Liver (tissue), 9 donors: ENCODE measurements around the gene HOXA4. TPM values are rescaled to one million over a fixed set of nuclear protein-coding genes. Genes with fewer than 3 reads are reported as not detected.

Experiments
- DNase-seq: peaks from one replicate; pipeline ENCODE4 v3.0.0-alpha.2; 2017; ENCODE audit warnings: low spot score
- H3K27ac ChIP-seq, 2 donors: one replicate each; pipeline ENCODE4 v1.7.0; 2013; ENCODE audit warnings: inconsistent platforms in 2 of 2, low read length in 2 of 2, control low read depth in 1 of 2, low read depth in 1 of 2, mild to moderate bottlenecking in 1 of 2
- H3K27me3 ChIP-seq, 4 donors: one replicate each; pipeline versions ENCODE4 v1.6.1 to v1.7.0; 2013; ENCODE audit warnings: low read length in 3 of 4, inconsistent platforms in 1 of 4, mild to moderate bottlenecking in 1 of 4, moderate library complexity in 1 of 4; ENCODE audit not compliant: control insufficient read depth in 4 of 4, insufficient read depth in 4 of 4
- H3K36me3 ChIP-seq, 4 donors: one replicate each; pipeline versions ENCODE4 v1.6.1 to v1.7.0; 2013; ENCODE audit warnings: low read length in 3 of 4, mild to moderate bottlenecking in 3 of 4, low read depth in 1 of 4, moderate library complexity in 1 of 4; ENCODE audit not compliant: control insufficient read depth in 4 of 4, insufficient read depth in 3 of 4
- H3K4me1 ChIP-seq, 4 donors: one replicate each; pipeline versions ENCODE4 v1.6.1 to v1.7.0; 2013; ENCODE audit warnings: low read length in 3 of 4, mild to moderate bottlenecking in 3 of 4, moderate library complexity in 1 of 4; ENCODE audit not compliant: control insufficient read depth in 4 of 4, insufficient read depth in 4 of 4
- H3K4me3 ChIP-seq, 3 donors: one replicate each; pipeline versions ENCODE4 v1.6.1 to v1.7.0; 2013; ENCODE audit warnings: low read length in 3 of 3, control low read depth in 1 of 3, low read depth in 1 of 3, mild to moderate bottlenecking in 1 of 3
- H3K9ac ChIP-seq, 2 donors: one replicate each; pipeline ENCODE4 v1.7.0; 2013; ENCODE audit warnings: low read length in 2 of 2, mild to moderate bottlenecking in 2 of 2, moderate library complexity in 2 of 2, control low read depth in 1 of 2, low read depth in 1 of 2
- H3K9me3 ChIP-seq, 4 donors: one replicate each; pipeline versions ENCODE4 v1.6.1 to v1.7.0; 2013; ENCODE audit warnings: low read length in 3 of 4; ENCODE audit not compliant: control insufficient read depth in 4 of 4
- CTCF ChIP-seq: fragments of 150-350 bp; IDR thresholded peaks from 2 replicates; pipeline ENCODE4 v1.5.1; 2017; ENCODE audit warnings: improper control_type of control experiment, low read depth, low read length; ENCODE audit not compliant: missing input control
- EGR1 ChIP-seq, 2 donors: IDR thresholded peaks; 2 replicates each; pipeline ENCODE4 v1.6.1; 2016 to 2018; ENCODE audit warnings: antibody characterized with exemption in 2 of 2, low read depth in 2 of 2
- FOXA1 ChIP-seq: IDR thresholded peaks from 2 replicates; pipeline ENCODE4 v1.6.1; 2016; ENCODE audit warnings: antibody characterized with exemption
- FOXA2 ChIP-seq: IDR thresholded peaks from 2 replicates; pipeline ENCODE4 v1.6.1; 2016; ENCODE audit warnings: antibody characterized with exemption
- GABPA ChIP-seq, 2 donors: IDR thresholded peaks in 1 of 2; conservative IDR thresholded peaks in 1 of 2; 2 replicates each; pipeline ENCODE4 v1.6.1; 2016; ENCODE audit warnings: antibody characterized with exemption in 2 of 2, mild to moderate bottlenecking in 1 of 2, moderate library complexity in 1 of 2
- HNF4A ChIP-seq, 2 donors: conservative IDR thresholded peaks; 2 replicates each; pipeline ENCODE4 v1.6.1; 2016; ENCODE audit warnings: antibody characterized with exemption in 2 of 2, mild to moderate bottlenecking in 2 of 2
- HNF4G ChIP-seq: IDR thresholded peaks from 2 replicates; pipeline ENCODE4 v1.6.1; 2016; ENCODE audit warnings: antibody characterized with exemption
- JUND ChIP-seq, 2 donors: IDR thresholded peaks; 2 replicates each; pipeline ENCODE4 v1.6.1; 2016; ENCODE audit warnings: antibody characterized with exemption in 2 of 2
- MAX ChIP-seq: IDR thresholded peaks from 2 replicates; pipeline ENCODE4 v1.6.1; 2016; ENCODE audit warnings: antibody characterized with exemption
- NR2F2 ChIP-seq: IDR thresholded peaks from 2 replicates; pipeline ENCODE4 v1.6.1; 2016; ENCODE audit warnings: antibody characterized with exemption
- RAD21 ChIP-seq, 2 donors: IDR thresholded peaks; 2 replicates each; pipeline ENCODE4 v1.6.1; 2016; ENCODE audit warnings: antibody characterized with exemption in 2 of 2, mild to moderate bottlenecking in 2 of 2
- REST ChIP-seq: IDR thresholded peaks from 2 replicates; pipeline ENCODE4 v1.6.1; 2016; ENCODE audit warnings: antibody characterized with exemption, mild to moderate bottlenecking
- RXRA ChIP-seq, 2 donors: IDR thresholded peaks; 2 replicates each; pipeline ENCODE4 v1.6.1; 2017 to 2018; ENCODE audit warnings: antibody characterized with exemption in 2 of 2, mild to moderate bottlenecking in 1 of 2
- SP1 ChIP-seq: IDR thresholded peaks from 2 replicates; pipeline ENCODE4 v1.6.1; 2018; ENCODE audit warnings: antibody characterized with exemption, mild to moderate bottlenecking
- TAF1 ChIP-seq: conservative IDR thresholded peaks from 2 replicates; pipeline ENCODE4 v1.6.1; 2016; ENCODE audit warnings: antibody characterized with exemption, mild to moderate bottlenecking
- YY1 ChIP-seq: IDR thresholded peaks from 2 replicates; pipeline ENCODE4 v1.6.1; 2016; ENCODE audit warnings: antibody characterized with exemption, mild to moderate bottlenecking
- ZBTB33 ChIP-seq: IDR thresholded peaks from 2 replicates; pipeline ENCODE4 v1.6.1; 2016; ENCODE audit warnings: antibody characterized with exemption
- WGBS: extraction: QIAGEN DNeasy Blood & Tissue Kit; methylation state at CpG from one replicate; pipeline ENCODE4 v1.1.7; 2013; 5-methylcytosine and 5-hydroxymethylcytosine counted together
- polyA plus RNA-seq, 2 donors: library from polyadenylated mRNA; stranded (reverse) in 1 of 2; unstranded in 1 of 2; fragments of 200-250 nt in 1 of 2; fragments of >200 nt in 1 of 2; fragmentation: Nextera tagmentation in 1 of 2; extraction: Ambion mirVana in 1 of 2; gene quantifications; one replicate each; pipeline versions ENCODE4 v1.2.1 to v1.2.3, GENCODE V29; 2013 to 2015
- total RNA-seq, 2 donors: library from RNA; depleted of rRNA; stranded (reverse); fragments of >200 nt; gene quantifications; one replicate each; pipeline ENCODE4 v1.2.3, GENCODE V29; 2014
- donor health status: healthy.
- donor health status: healthy.
- donor health status: healthy.
- donor health status: healthy.
- donor health status: healthy.

HOXA4 gene
- total and polyA plus RNA-seq, 4 donors, result 0.17 to 1.1 (median 0.30) TPM

- TF ChIP-seq REST (no peak), HNF4A (conservative IDR thresholded peaks at IDR 0.05) (no peak)
These were observed 22.9 kb downstream of the HOXA4 start (continued) for GRCh38 chr7:27107391-27108381.

GRCh38 chr7:27106901-27107240, 23.7 kb downstream of the HOXA4 start:
- Histone ChIP-seq H3K4me3 (peak overlapping the region in 1 of 3 donors; percentile 20), H3K9me3 (no peaks in the 10 kb centered on the region), H3K36me3 (no peaks in the 10 kb centered on the region), H3K27me3 (peaks cover 0 to 29% (median 7%) of the 10 kb centered on the region in 4 donors), H3K4me1 (peaks cover 0 to 4% (median 2%) of the 10 kb centered on the region in 4 donors), H3K27ac (peak overlapping the region; percentile 36 to 62), H3K9ac (no peak overlapping the region)
- TF ChIP-seq YY1 (no peak), FOXA1 (no peak), SP1 (no peak), RAD21 (IDR thresholded peaks at IDR 0.05) (no peak), NR2F2 (no peak), TAF1 (no peak), REST (no peak), MAX (no peak), EGR1 (IDR thresholded peaks at IDR 0.05; ENCODE audit: low read depth in 2 of 2) (no peak), RXRA (IDR thresholded peaks at IDR 0.05) (no peak), HNF4A (conservative IDR thresholded peaks at IDR 0.05) (no peak), JUND (IDR thresholded peaks at IDR 0.05) (no peak), FOXA2 (no peak), GABPA (IDR thresholded peaks at IDR 0.05 in 1 of 2, conservative IDR thresholded peaks at IDR 0.05 in 1 of 2) (no peak), HNF4G (no peak), CTCF (no peak), ZBTB33 (no peak)
- WGBS, result 18% methylated on average over 14 of the region's 14 CpGs
- DNase-seq, result no peak
